Activated T-helper 2 cell treated with anti-CD3 and anti-CD28 coated beads, Interferon-gamma antibody, Interleukin-2, Interleukin-4, amounts not matched to agents 10 μg/mL and 5 μg/mL and 100 μg/mL, durations not matched to agents 14 hours and 24 hours and 36 hours (primary cell): ENCODE measurements around the gene APOA4. TPM values are rescaled to one million over a fixed set of nuclear protein-coding genes. Genes with fewer than 3 reads are reported as not detected.

ENCODE experiments used
- DNase-seq: peaks from one replicate; pipeline ENCODE4 v3.0.0; 2021; ENCODE audit warnings: low spot score
- H3K27ac Mint-ChIP-seq: one replicate; pipeline ENCODE4 v1.8.0; 2021; ENCODE audit warnings: mixed read lengths
- H3K27me3 Mint-ChIP-seq: one replicate; pipeline ENCODE4 v1.8.0; 2021; ENCODE audit warnings: low read depth, mixed read lengths
- H3K36me3 Mint-ChIP-seq: one replicate; pipeline ENCODE4 v1.8.0; 2021; ENCODE audit warnings: low read depth, mixed read lengths
- H3K4me1 Mint-ChIP-seq: one replicate; pipeline ENCODE4 v1.8.0; 2021; ENCODE audit warnings: low read depth, mixed read lengths
- H3K4me3 Mint-ChIP-seq: one replicate; pipeline ENCODE4 v1.8.0; 2021; ENCODE audit warnings: low read depth, mild to moderate bottlenecking, moderate library complexity, mixed read lengths
- H3K9me3 Mint-ChIP-seq: one replicate; pipeline ENCODE4 v1.8.0; 2021; ENCODE audit warnings: mixed read lengths
- intact Hi-C: fragments of 100-400 bp; cut with micrococcal nuclease; formaldehyde crosslinking; loops from one replicate; pipeline ENCODE4 v1.15.1; 2023
- total RNA-seq: library from RNA; stranded (reverse); gene quantifications from 2 replicates; pipeline ENCODE4 v1.2.3, GENCODE V29; 2022

Gene APOA4
- total RNA-seq, 1 donor from 2014 or later: not detected

DNA sequence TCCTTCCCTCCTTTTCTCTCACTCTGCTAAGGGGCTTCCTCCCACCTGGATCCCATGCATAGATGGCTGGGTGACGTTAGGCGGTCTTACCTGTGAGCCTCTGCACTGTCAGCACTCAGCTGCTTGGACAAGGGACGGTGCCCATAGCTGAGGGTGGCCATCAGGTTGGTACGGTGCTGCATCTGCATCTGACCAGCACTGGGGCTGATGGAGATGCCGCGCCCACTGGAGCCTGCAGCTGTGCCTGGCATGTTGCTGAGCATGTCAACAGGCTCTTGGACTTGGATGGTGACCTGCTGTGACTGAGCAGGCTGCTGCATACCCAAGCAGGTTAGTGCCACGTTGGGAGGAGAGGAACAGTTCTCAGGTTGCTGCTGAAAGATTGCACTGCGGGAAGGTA, 36.1 kb upstream of the APOA4 start:
- H3K4me1 Mint-ChIP-seq: peaks cover 19% of the 10 kb centered on the region
- no peak overlapping the region for H3K27ac Mint-ChIP-seq
- DNase-seq: no peak
- no peaks in the 10 kb centered on the region for H3K9me3 Mint-ChIP-seq
- no peak overlapping the region for H3K4me3 Mint-ChIP-seq
- intact Hi-C loops: no loop called here
- H3K27me3 Mint-ChIP-seq: no peaks in the 10 kb centered on the region
- H3K36me3 Mint-ChIP-seq: peaks cover 74% of the 10 kb centered on the region

DNA sequence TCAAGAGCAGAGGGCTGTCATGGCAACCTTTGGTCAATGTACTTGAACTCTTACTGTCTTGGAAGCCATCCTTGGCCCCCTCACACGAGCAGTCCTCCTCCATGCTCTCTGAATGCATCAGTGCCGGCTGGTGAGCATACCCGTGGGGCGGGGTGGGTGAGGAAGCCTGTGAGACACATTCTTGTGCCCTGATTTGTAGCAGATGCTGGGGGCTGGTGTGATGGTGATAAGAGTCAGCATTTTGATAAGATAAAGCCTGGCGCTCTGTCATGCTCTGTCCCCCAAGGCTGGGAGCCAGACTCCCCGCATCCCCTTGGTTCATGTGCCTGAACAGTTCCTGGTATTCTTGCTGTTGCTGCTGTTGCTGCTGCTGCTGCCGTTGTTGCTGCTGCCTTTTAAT, 34.8 kb upstream of the APOA4 start:
- DNase-seq: no peak
- peaks cover 72% of the 10 kb centered on the region for H3K36me3 Mint-ChIP-seq
- intact Hi-C loops: no loop called here
- no peak overlapping the region for H3K27ac Mint-ChIP-seq
- H3K4me1 Mint-ChIP-seq: peaks cover 32% of the 10 kb centered on the region
- no peaks in the 10 kb centered on the region for H3K27me3 Mint-ChIP-seq
- no peak overlapping the region for H3K4me3 Mint-ChIP-seq
- H3K9me3 Mint-ChIP-seq: no peaks in the 10 kb centered on the region

DNA sequence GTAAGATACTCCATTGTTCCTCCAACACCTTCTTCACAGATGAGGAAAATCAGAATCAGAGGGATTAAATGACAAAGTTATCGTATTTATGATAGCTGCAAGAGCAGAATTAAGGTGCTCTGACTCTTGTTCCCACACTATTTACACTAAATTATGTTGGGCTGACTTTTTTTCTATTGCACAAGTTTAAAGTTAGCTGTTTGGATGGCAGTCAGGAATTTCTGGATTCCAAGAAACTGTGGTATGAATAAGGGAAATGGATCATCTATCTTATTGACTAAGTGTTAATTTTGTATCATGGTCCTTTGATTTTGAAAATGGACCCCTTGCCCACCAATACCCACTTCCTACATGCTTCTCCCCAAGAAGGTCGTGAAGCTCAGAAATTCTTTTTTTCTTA, 34.2 kb upstream of the APOA4 start:
- H3K4me3 Mint-ChIP-seq: no peak overlapping the region
- peaks cover 38% of the 10 kb centered on the region for H3K4me1 Mint-ChIP-seq
- no peaks in the 10 kb centered on the region for H3K9me3 Mint-ChIP-seq
- H3K27me3 Mint-ChIP-seq: no peaks in the 10 kb centered on the region
- H3K27ac Mint-ChIP-seq: no peak overlapping the region
- intact Hi-C loops: no loop called here
- peaks cover 72% of the 10 kb centered on the region for H3K36me3 Mint-ChIP-seq
- DNase-seq: no peak

DNA sequence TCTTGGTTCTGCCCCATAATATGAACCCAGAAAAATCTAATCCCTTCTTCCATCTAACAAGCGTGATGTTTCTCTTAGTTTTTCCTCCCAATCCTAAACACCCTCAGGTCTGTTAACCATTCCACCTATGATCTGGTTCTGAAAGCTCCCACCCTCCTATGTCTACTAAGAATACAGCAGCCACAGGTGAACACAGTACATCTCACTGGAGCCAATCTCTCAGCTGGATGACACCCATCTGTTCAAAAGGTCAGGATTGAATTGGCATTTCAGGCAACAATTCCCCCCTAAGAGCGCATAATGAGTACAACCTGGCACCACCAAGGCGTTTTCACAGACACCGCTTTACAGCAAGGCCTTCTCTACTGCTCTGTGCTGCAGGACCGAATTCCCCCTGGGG, 33.3 kb upstream of the APOA4 start:
- intact Hi-C loops: no loop called here
- no peaks in the 10 kb centered on the region for H3K27me3 Mint-ChIP-seq
- H3K36me3 Mint-ChIP-seq: peaks cover 64% of the 10 kb centered on the region
- peaks cover 42% of the 10 kb centered on the region for H3K4me1 Mint-ChIP-seq
- no peaks in the 10 kb centered on the region for H3K9me3 Mint-ChIP-seq
- no peak overlapping the region for H3K4me3 Mint-ChIP-seq
- no peak for DNase-seq
- H3K27ac Mint-ChIP-seq: no peak overlapping the region

GRCh38 chr11:116855413-116855812, 32.3 kb upstream of the APOA4 start:
- H3K4me1 Mint-ChIP-seq: peaks cover 46% of the 10 kb centered on the region
- H3K36me3 Mint-ChIP-seq: peaks cover 59% of the 10 kb centered on the region
- H3K27me3 Mint-ChIP-seq: no peaks in the 10 kb centered on the region
- H3K9me3 Mint-ChIP-seq: no peaks in the 10 kb centered on the region
- no peak overlapping the region for H3K4me3 Mint-ChIP-seq
- intact Hi-C loops: no loop called here
- DNase-seq: no peak
- peak overlapping the region; percentile 39 for H3K27ac Mint-ChIP-seq

DNA sequence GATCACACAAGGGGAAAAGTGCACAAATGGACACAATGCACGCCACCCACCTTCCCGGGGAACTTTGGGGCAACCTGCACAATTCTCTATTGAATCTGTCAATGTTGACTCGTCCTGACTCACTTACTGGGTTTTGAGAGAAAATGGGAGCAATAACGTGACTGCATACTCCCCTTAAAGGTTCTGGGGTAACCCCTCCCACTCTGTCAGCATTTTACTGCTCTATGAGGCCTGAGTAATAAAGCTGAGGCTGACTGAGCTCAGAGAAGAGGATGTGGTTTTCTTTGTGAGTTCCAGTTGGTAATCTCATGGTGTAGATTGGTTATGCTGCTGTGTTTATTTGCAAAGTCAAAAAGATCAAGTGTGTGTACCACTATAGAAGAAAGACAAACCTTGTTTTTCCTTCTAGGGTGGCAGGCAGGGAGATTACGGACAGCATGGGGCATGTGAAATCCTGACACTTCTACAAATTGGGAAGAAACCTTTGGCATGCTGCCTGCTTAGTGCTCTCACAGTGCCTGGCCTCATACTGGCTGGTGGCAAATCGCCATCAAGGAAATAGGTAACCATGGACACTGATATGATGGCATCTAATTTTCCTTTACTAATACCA, 30.5 kb upstream of the APOA4 start:
- DNase-seq: peak; percentile 69
- H3K36me3 Mint-ChIP-seq: peaks cover 62% of the 10 kb centered on the region
- H3K27me3 Mint-ChIP-seq: no peaks in the 10 kb centered on the region
- intact Hi-C loops: loop anchor here (1.0 to 5.0 kb wide), 9 partner anchors 17 to 379 kb away; partner anchors contain the start of genes APOA1, PCSK7, RNF214 and ZPR1
- H3K4me3 Mint-ChIP-seq: peak overlapping the region; percentile 53
- peaks cover 52% of the 10 kb centered on the region for H3K4me1 Mint-ChIP-seq
- H3K27ac Mint-ChIP-seq: peak overlapping the region; percentile 90
- no peaks in the 10 kb centered on the region for H3K9me3 Mint-ChIP-seq

- DNase-seq: no peak
- Mint-ChIP-seq H3K36me3 (peaks cover 55% of the 10 kb centered on the region), H3K27ac (peak overlapping the region; percentile 90), H3K9me3 (no peaks in the 10 kb centered on the region), H3K27me3 (no peaks in the 10 kb centered on the region), H3K4me1 (peaks cover 52% of the 10 kb centered on the region), H3K4me3 (peak overlapping the region; percentile 69)
- intact Hi-C loops: loop anchor here (1.0 to 5.0 kb wide), 9 partner anchors 16 to 380 kb away; partner anchors contain the start of genes APOA1, PCSK7, RNF214 and ZPR1
Measured at GRCh38 chr11:116852261-116853031, 29.3 kb upstream of the APOA4 start.

DNA sequence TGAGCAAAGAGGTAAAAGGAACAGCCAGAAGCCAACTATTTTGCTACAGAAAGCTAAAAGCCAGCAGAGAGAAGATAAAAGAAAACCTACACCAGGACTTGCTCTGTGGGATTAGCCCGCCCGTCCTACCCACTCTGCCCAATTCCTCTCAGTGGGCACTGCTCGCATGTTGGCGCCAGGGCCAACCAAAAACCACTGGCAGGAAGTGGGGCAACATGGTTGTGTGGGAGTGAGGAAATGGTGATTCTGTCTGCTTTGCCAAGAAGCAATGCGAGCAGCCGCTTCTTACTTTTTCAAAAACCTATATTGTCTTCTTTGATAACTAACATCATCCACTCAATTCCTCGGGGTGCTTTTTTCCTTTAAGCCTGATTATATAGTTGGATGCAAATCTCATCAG, 28.5 kb upstream of the APOA4 start:
- intact Hi-C loops: loop anchor here (2.0 to 5.0 kb wide), 6 partner anchors 15 to 381 kb away; partner anchors contain the start of genes APOA1, PCSK7, RNF214 and ZPR1
- peak overlapping the region; percentile 56 for H3K27ac Mint-ChIP-seq
- no peaks in the 10 kb centered on the region for H3K9me3 Mint-ChIP-seq
- no peaks in the 10 kb centered on the region for H3K27me3 Mint-ChIP-seq
- no peak for DNase-seq
- peaks cover 52% of the 10 kb centered on the region for H3K4me1 Mint-ChIP-seq
- H3K4me3 Mint-ChIP-seq: peak overlapping the region; percentile 45
- peaks cover 55% of the 10 kb centered on the region for H3K36me3 Mint-ChIP-seq

- Mint-ChIP-seq H3K36me3 (peaks cover 58% of the 10 kb centered on the region), H3K27me3 (no peaks in the 10 kb centered on the region), H3K4me3 (no peak overlapping the region), H3K9me3 (no peaks in the 10 kb centered on the region), H3K27ac (no peak overlapping the region), H3K4me1 (peaks cover 42% of the 10 kb centered on the region)
- intact Hi-C loops: no loop called here
- no peak for DNase-seq
Measured at GRCh38 chr11:116849486-116849885, 26.4 kb upstream of the APOA4 start.

DNA sequence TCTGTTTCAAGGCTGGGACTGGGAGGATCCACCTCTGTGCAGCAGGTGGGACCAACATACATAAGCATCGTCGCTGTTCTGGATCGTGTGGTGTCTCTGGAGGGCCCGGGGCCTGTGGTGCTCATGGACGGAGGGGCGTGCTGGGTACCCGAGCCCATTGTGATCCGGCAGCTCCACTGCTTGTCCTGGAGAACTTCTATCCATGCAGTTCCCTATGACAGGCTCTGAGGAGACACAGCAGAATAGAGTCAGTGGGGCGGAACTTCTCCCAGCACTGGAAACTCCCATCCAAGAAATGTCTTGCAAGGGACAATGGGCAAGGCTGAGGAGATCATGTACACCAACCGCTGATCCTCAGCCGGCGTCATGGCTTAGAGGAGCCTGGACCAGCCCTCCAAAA, 26.0 kb upstream of the APOA4 start:
- peaks cover 54% of the 10 kb centered on the region for H3K36me3 Mint-ChIP-seq
- no peaks in the 10 kb centered on the region for H3K9me3 Mint-ChIP-seq
- no peak overlapping the region for H3K27ac Mint-ChIP-seq
- H3K4me3 Mint-ChIP-seq: no peak overlapping the region
- no peak for DNase-seq
- intact Hi-C loops: no loop called here
- no peaks in the 10 kb centered on the region for H3K27me3 Mint-ChIP-seq
- peaks cover 38% of the 10 kb centered on the region for H3K4me1 Mint-ChIP-seq

DNA sequence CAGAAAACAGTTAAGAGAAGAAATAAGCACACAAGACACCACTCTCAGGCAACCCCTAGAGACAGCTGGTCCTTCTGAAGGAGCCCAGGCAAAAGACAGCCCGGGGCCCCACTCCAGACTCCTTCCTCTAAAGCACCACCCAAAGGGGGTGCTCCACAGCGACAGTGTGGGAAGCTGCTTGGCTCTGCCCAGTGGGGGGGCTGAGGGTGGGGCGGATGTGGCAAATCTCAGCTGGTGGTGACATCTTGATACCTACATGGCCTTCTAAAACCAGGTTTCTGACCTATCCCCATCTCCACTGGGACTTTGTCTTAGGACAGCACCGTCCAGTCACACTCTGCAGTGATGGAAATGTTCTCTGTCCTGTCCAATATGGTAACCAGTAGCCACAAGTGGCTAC, 24.5 kb upstream of the APOA4 start:
- no peak overlapping the region for H3K27ac Mint-ChIP-seq
- H3K4me3 Mint-ChIP-seq: no peak overlapping the region
- peaks cover 57% of the 10 kb centered on the region for H3K36me3 Mint-ChIP-seq
- DNase-seq: no peak
- no peaks in the 10 kb centered on the region for H3K9me3 Mint-ChIP-seq
- no peaks in the 10 kb centered on the region for H3K27me3 Mint-ChIP-seq
- peaks cover 23% of the 10 kb centered on the region for H3K4me1 Mint-ChIP-seq
- intact Hi-C loops: no loop called here

DNA sequence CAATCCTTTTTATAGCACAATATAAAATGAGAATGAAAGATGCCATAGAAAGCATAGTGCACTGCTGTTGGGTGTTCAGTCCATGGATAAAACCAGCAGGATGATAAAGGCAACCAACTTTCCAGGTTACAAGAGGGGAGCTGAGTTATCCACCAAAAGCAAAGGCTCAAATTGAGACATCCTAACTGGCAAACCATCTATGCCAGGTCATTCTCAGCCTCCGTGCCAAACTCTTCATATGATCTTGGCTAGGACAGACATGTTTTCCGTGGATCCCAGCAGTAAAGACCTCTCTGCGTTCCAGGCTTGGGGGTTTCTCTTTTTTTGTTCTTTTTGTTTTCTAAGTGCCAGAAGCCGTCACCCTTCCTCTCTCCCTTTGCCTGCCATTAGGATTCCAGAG, 21.6 kb upstream of the APOA4 start:
- Mint-ChIP-seq H3K4me1 (peaks cover 1% of the 10 kb centered on the region), H3K27me3 (no peaks in the 10 kb centered on the region), H3K36me3 (peaks cover 45% of the 10 kb centered on the region), H3K4me3 (no peak overlapping the region), H3K27ac (no peak overlapping the region), H3K9me3 (no peaks in the 10 kb centered on the region)
- DNase-seq: no peak
- intact Hi-C loops: no loop called here

DNA sequence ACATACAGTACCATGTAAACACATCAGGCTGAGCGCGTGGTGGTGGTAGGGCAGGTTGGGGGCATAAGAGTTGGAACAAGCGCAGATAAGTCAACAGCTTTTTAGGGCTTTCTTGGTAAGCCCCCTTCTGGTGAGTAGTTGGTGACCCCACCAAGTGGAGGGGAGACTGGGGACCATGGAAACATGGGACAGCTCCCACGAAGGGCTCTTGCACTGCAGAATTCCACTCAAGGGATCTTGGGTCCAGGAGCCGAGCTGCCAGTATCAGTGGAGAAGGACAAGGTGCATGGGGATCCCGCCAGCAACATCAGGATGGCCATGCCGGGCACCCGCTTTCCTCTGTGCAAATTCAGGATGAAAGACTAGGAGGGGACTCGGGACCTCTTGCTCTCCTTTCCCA, 20.6 kb upstream of the APOA4 start:
- no peak overlapping the region for H3K4me3 Mint-ChIP-seq
- H3K9me3 Mint-ChIP-seq: no peaks in the 10 kb centered on the region
- H3K4me1 Mint-ChIP-seq: no peaks in the 10 kb centered on the region
- H3K27me3 Mint-ChIP-seq: no peaks in the 10 kb centered on the region
- H3K27ac Mint-ChIP-seq: no peak overlapping the region
- intact Hi-C loops: no loop called here
- peaks cover 39% of the 10 kb centered on the region for H3K36me3 Mint-ChIP-seq
- DNase-seq: no peak
